Choroid plexus epithelial cell (primary cell): ENCODE results near the gene PPP1R7.
"Not testable (repeated sequence)": the region's sequence is repeated elsewhere in the genome, so short reads cannot be mapped to it uniquely, and the experiment has no call there.

Experiments used
- DNase-seq: peaks from one replicate; pipeline ENCODE4 v3.0.0-alpha.2; 2010; ENCODE audit warnings: low read depth
- H3K4me3 ChIP-seq: 2 replicates; pipeline ENCODE4 v1.5.1; 2011; ENCODE audit warnings: low read depth, mild to moderate bottlenecking, control low read depth, low read length, moderate library complexity
- CTCF ChIP-seq: conservative IDR thresholded peaks from 2 replicates; pipeline ENCODE4 v1.5.1; 2011; ENCODE audit warnings: low read depth, mild to moderate bottlenecking, control low read depth, inconsistent platforms, low read length, moderate library complexity

PPP1R7 gene

DNA sequence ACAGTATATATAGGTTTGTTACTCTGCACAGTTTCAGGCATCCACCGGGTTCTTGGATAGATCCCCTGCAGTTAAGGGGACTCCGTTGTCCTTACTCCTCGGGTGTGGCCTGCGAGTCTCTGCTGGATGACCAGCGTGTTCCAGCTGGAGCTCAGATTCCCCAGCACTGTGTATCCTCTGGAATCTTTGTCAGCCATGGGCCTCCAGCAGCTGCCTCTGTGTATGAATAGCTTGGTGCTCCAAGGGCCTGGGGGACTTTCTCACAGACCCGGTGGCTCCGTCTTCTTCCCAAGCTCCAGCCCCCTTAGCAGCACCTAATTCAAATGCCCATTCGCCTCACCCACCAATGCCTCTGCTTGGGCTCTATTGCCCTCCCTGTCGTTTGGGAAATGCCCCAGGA lies 44.5 kb downstream of the PPP1R7 start:
- no peak overlapping the region for H3K4me3 ChIP-seq
- no peak for TF ChIP-seq CTCF
- no peak for DNase-seq

- no peak for TF ChIP-seq CTCF
- no peak overlapping the region for H3K4me3 ChIP-seq
- no peak for DNase-seq
Observed at GRCh38 chr2:241195506-241196130, 45.4 kb downstream of the PPP1R7 start.

- H3K4me3 ChIP-seq, DNase-seq: not testable (repeated sequence)
Observed at GRCh38 chr2:241197246-241197645, 47.0 kb downstream of the PPP1R7 start.

DNA sequence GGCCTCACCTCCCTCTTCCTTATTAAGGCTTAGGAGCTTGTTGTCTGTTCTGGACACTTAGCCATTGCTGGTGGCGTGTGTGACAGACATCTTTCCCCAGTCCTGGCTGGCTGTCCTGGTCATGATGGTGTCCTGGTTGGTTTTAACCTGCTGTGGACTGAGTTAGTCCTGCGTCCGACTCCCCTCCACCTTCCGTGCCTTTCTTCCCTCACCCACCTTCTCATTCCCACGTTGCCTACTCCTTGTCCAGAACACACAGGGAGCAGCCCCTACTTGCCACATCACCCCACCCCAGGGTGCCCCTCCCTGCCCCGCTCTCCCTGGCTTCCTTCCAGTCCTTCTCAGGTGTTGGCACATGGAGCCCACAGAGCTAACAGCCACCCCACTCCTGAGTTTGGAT lies 47.7 kb downstream of the PPP1R7 start:
- H3K4me3 ChIP-seq = no peak overlapping the region
- no peak for TF ChIP-seq CTCF
- no peak for DNase-seq

GRCh38 chr2:241198381-241199279 lies 48.4 kb downstream of the PPP1R7 start:
- TF ChIP-seq CTCF = no peak
- DNase-seq = no peak
- H3K4me3 ChIP-seq = no peak overlapping the region

GRCh38 chr2:241199286-241199685 lies 49.0 kb downstream of the PPP1R7 start:
- H3K4me3 ChIP-seq = no peak overlapping the region
- DNase-seq = no peak
- no peak for TF ChIP-seq CTCF

- no peak overlapping the region for H3K4me3 ChIP-seq
- no peak for TF ChIP-seq CTCF
- no peak for DNase-seq
Observed at GRCh38 chr2:241199897-241200821, 49.9 kb downstream of the PPP1R7 start.
